ENCODE data around the gene MRPS23.

The MRPS23 gene

GRCh38 chr17:57861790-57862693, 12.2 kb upstream of the MRPS23 start:
- DNase-seq, result no peak

GRCh38 chr17:57861000-57861789, 11.4 kb upstream of the MRPS23 start:
- no peak for DNase-seq

DNA sequence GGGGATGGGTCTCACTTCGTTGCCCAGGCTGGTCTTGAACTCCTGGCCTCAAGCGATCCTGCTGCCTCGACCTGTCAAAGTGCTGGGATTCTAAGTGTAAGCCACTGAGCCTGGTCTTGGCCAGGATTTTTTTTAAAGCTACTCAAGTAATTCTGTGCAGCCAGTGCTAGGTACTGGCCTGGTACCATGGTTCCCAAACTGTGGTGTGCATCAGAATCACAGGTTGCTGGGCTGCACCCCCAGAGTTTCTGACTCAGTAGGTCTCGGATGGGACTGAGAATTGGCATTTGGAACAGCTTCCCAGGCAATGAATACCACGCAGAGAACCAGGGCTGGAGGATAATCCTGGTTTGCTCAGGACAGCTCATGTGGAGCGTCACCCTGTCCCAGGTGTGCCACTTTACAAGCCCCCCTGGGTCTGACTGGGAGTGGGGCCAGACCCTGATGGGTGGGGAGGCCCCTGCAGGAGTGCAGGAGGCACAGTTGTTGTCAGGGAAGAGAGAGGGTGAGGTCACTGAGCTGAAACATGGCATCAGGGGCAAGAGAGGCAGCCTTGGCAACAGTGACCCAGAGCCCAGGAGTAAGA, 10.7 kb upstream of the MRPS23 start:
- no peak for DNase-seq

- DNase-seq, result no peak
These were observed 10.0 kb upstream of the MRPS23 start for GRCh38 chr17:57859601-57860413.

GRCh38 chr17:57858838-57859237, 9.0 kb upstream of the MRPS23 start:
- no peak for DNase-seq

DNA sequence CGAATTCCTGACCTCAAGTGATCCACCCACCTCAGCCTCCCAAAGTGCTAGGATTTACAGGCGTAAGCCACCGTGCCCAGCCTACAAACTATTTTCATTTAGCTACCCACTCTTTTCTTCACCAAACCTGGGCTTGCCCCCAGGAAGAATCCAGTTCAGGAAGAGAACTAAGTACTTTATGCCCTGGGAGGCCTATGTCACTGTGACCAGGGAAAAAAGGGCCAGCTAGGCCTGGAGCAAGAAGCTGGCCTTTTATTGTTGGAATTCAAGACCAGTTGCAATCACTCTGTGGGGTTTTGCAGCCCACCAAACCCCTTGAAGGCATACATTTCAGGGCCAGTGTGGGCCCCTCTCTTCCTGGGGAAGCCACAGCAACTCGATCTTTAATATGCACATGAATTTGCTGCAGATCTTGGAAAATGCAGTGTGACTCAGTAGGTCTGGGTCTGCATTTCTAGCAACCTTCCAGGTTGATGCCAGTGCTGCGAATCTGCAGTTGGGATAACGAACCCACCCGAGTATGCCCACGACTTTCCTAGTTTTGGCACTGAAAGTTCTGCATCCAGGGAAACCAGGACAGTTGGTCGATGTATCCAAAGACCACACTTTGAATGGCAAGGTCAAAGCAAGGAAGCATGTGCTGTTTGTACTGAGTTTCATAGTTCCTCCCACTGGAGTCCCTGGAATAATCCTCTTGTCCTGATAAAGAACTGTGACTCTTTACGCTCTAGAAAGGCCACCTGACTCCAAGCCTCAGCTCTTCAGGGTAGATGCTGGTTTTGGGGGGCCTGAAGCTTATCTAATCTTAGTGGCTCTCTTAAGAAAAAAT, 7.2 kb upstream of the MRPS23 start:
- no peak for DNase-seq

- DNase-seq, result no peak
These were observed 5.7 kb upstream of the MRPS23 start for GRCh38 chr17:57855391-57856035.

GRCh38 chr17:57853695-57854094, 3.9 kb upstream of the MRPS23 start:
- DNase-seq, result no peak

GRCh38 chr17:57852955-57853328, 3.1 kb upstream of the MRPS23 start:
- no peak for DNase-seq

GRCh38 chr17:57852092-57852954, 2.5 kb upstream of the MRPS23 start:
- DNase-seq, result no peak

DNA sequence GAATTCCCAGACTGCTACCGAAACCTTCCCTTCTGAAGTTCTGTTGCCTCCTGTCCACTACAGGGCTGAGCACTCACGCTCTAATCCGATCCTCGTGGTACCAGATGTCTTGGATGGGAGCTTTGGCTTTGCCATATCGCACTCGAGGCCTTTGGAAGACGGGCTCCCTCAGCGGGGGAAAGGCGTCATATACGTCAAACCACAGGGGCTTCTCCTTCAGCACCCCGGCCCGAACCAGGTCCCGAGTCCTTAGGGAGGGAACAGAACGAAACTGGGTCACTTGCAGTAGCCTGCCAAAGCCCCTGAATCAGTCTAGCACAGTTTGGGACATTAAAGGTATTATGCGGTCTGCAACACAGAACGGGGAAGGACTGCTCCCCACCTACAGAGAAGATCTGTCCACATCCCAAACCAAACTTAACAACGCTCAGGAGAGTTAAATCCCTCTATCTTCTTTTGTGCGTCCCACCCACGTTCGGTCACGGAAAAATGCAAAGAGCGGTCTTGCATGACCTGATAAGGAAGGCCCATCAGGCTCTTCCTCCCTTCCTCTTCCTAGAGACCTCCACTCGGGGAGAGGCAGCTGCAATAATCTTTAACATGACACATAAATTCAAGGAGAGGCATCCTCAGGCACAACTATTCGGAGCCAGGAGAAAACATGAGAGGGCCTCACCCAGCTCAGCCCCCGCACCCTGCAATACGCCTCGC, 526 bp downstream of the MRPS23 start:
- DNase-seq, result no peak

GRCh38 chr17:57846056-57846945, 3.5 kb downstream of the MRPS23 start:
- DNase-seq, result peak in 1 of 2 experiments; percentile 13

GRCh38 chr17:57842280-57842679, 7.6 kb downstream of the MRPS23 start:
- no peak for DNase-seq

- DNase-seq, result no peak
These were observed 10.3 kb downstream of the MRPS23 start for GRCh38 chr17:57839571-57839923.

DNA sequence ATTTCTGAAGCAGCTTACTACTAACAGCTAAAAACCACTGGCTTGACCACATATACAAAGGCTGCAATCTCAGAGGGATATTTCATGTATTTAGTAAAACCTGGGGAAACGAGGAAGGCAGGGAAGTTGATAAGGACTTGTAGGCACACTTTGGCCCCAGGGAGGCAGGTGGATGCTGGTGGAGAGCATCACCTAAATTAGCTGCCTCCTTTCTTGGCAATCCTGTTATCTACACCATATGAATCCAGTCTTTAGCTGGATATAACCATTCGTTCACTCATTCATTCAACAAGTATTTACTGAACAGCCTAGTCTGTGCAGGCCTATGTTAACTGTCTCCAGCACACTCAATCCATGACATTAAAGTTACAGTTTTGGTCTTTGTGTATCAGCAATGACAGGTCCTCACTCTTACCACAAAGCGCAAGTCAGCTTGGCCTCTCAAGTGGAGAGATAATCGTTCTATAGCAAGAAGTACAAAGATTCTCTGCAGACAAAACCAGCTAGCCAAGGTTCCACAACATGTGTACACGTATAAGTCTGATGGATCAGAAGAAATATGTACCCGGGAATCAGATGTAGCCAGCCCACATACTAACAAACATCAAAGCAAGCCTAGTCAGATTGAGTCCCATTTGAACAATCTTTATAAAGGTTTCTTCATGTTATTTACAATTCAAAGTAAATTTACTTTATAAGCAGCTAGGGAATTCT, 10.8 kb downstream of the MRPS23 start:
- no peak for DNase-seq

DNA sequence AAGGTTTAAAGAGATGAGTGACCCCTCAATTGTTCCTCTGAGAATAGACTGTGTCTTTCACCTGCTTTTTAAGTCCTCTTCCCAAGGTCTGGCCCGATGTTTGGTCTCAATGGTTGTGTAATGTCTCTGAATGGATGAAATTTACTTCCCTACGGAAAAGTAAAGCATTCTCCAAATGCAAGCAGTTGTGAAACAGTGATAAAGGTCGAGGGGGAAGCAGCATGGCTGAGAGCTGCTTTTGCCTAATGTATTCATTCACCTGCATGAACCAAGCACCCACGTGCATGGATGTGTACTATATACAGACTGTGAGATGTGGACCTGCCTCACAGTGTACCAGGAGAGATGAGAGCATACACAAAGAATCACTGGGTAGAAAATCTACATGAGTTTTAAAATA, 11.4 kb downstream of the MRPS23 start:
- DNase-seq, result no peak

GRCh38 chr17:57835333-57835900, 14.4 kb downstream of the MRPS23 start:
- DNase-seq, result no peak

Data from NCI-H187 (cell line).